Tibial nerve (tissue), 4 donors: ENCODE measurements around the gene KPNA2. TPM values are rescaled to one million over a fixed set of nuclear protein-coding genes. Genes with fewer than 3 reads are reported as not detected.
"Not testable (repeated sequence)": the region's sequence is repeated elsewhere in the genome, so short reads cannot be mapped to it uniquely, and the experiment has no call there.

ENCODE experiments used
- DNase-seq, 2 donors: peaks; one replicate each; pipeline ENCODE4 v3.0.0-alpha.2; 2019; ENCODE audit warnings: low spot score in 2 of 2
- H3K27ac ChIP-seq, 4 donors: fragments of 200-600 bp; sonication (generic) in 3 of 4; one replicate each; pipeline ENCODE4 v1.5.1; 2017 to 2019; ENCODE audit warnings: mild to moderate bottlenecking in 1 of 4
- H3K27me3 ChIP-seq, 2 donors: fragments of 200-600 bp; sonication (generic) in 1 of 2; one replicate each; pipeline versions ENCODE4 v1.5.1 to v1.6.0; 2017 to 2019
- H3K36me3 ChIP-seq, 3 donors: fragments of 200-600 bp; sonication (generic); one replicate each; pipeline ENCODE4 v1.5.1; 2018 to 2019
- H3K4me1 ChIP-seq, 4 donors: fragments of 200-600 bp; sonication (generic) in 3 of 4; one replicate each; pipeline ENCODE4 v1.5.1; 2017 to 2019
- H3K4me3 ChIP-seq, 4 donors: fragments of 200-600 bp; sonication (generic) in 3 of 4; one replicate each; pipeline ENCODE4 v1.5.1; 2017 to 2019; ENCODE audit warnings: mild to moderate bottlenecking in 1 of 4, moderate library complexity in 1 of 4
- H3K9me3 ChIP-seq, 4 donors: fragments of 200-600 bp; sonication (generic) in 3 of 4; one replicate each; pipeline ENCODE4 v1.5.1; 2017 to 2019
- CTCF ChIP-seq, 5 experiments: fragments of 200-600 bp in 3 of 5; fragments of 450-650 bp in 2 of 5; sonication (generic) in 3 of 5; IDR thresholded peaks; one replicate each; pipeline ENCODE4 v1.5.1; 2016 to 2019; ENCODE audit warnings: antibody characterized with exemption in 5 of 5, mild to moderate bottlenecking in 3 of 5, moderate library complexity in 2 of 5
- EP300 ChIP-seq, 2 donors: sonication (generic); formaldehyde crosslinking; IDR thresholded peaks; one replicate each; pipeline ENCODE4 v1.6.1; 2017; ENCODE audit warnings: antibody characterized with exemption in 2 of 2, mild to moderate bottlenecking in 1 of 2
- POLR2A ChIP-seq, 2 donors: fragments of 450-650 bp; IDR thresholded peaks; one replicate each; pipeline ENCODE4 v1.6.1; 2017; ENCODE audit warnings: antibody characterized with exemption in 2 of 2, mild to moderate bottlenecking in 2 of 2, moderate library complexity in 2 of 2
- WGBS, 2 donors: methylation state at CpG; one replicate each; pipeline ENCODE4 v1.1.5; 2018; 5-methylcytosine and 5-hydroxymethylcytosine counted together
- total RNA-seq, 4 donors: library from RNA; depleted of rRNA; stranded (reverse); fragments of >200 nt; gene quantifications; one replicate each; pipeline ENCODE4 v1.1.0, GENCODE V29; 2016

Gene KPNA2
- total RNA-seq, 4 donors from 2014 or later: 10.4 to 18.3 (median 16.4) TPM

GRCh38 chr17:68034452-68034776 lies 1.1 kb upstream of the KPNA2 start:
- H3K9me3 ChIP-seq: no peaks in the 10 kb centered on the region
- peak overlapping the region in 2 of 4 donors; percentile 26 to 35 for H3K4me3 ChIP-seq
- peaks cover 0 to 22% (median 6%) of the 10 kb centered on the region in 4 donors for H3K4me1 ChIP-seq
- H3K27ac ChIP-seq: peak overlapping the region in 2 of 4 donors; percentile 23 to 49
- WGBS, 2 donors: 30 to 31% methylated on average over 1 of the region's 1 CpG
- no peak for DNase-seq
- TF ChIP-seq EP300 (IDR thresholded peaks at IDR 0.05): no peak
- TF ChIP-seq CTCF (IDR thresholded peaks at IDR 0.05): no peak
- no peak for TF ChIP-seq POLR2A (IDR thresholded peaks at IDR 0.05)
- H3K27me3 ChIP-seq: no peaks in the 10 kb centered on the region
- H3K36me3 ChIP-seq: peaks cover 0 to 20% (median 0%) of the 10 kb centered on the region in 3 donors

GRCh38 chr17:68035131-68035522 lies 408 bp upstream of the KPNA2 start:
- H3K27ac ChIP-seq: peak overlapping the region in 2 of 4 donors; percentile 23 to 48
- DNase-seq: peak; percentile 80 to 83
- 2 to 3% methylated on average over 26 to 27 of the region's 27 CpGs for WGBS, 2 donors

GRCh38 chr17:68036304-68037147 lies 991 bp downstream of the KPNA2 start:
- Histone ChIP-seq H3K9me3 (no peaks in the 10 kb centered on the region), H3K27me3 (no peaks in the 10 kb centered on the region), H3K36me3 (peaks cover 2 to 40% (median 5%) of the 10 kb centered on the region in 3 donors), H3K4me3 (peak overlapping the region; percentile 86 to 96 (median 90)), H3K4me1 (peaks cover 0 to 22% (median 6%) of the 10 kb centered on the region in 4 donors), H3K27ac (peak overlapping the region in 3 of 4 donors; percentile 74 to 80 (median 77))
- DNase-seq: no peak
- no peak for TF ChIP-seq EP300 (IDR thresholded peaks at IDR 0.05)
- TF ChIP-seq POLR2A (IDR thresholded peaks at IDR 0.05): no peak
- TF ChIP-seq CTCF (IDR thresholded peaks at IDR 0.05): no peak
- 10 to 15% methylated on average over 11 of the region's 11 CpGs for WGBS, 2 donors

More at GRCh38 chr17:68035131-68035522, 408 bp upstream of the KPNA2 start:
- Histone ChIP-seq H3K9me3 (no peaks in the 10 kb centered on the region), H3K27me3 (no peaks in the 10 kb centered on the region), H3K4me1 (peaks cover 0 to 22% (median 6%) of the 10 kb centered on the region in 4 donors), H3K36me3 (peaks cover 0 to 26% (median 0%) of the 10 kb centered on the region in 3 donors), H3K4me3 (peak overlapping the region; percentile 10 to 93 (median 30))
- no peak for TF ChIP-seq CTCF (IDR thresholded peaks at IDR 0.05)
- no peak for TF ChIP-seq POLR2A (IDR thresholded peaks at IDR 0.05)
- no peak for TF ChIP-seq EP300 (IDR thresholded peaks at IDR 0.05)

GRCh38 chr17:68047153-68047846 lies 11.8 kb downstream of the KPNA2 start:
- no peaks in the 10 kb centered on the region for H3K27me3 ChIP-seq
- no peak for DNase-seq
- WGBS, 2 donors: 78 to 86% methylated on average over 9 of the region's 9 CpGs
- no peaks in the 10 kb centered on the region for H3K9me3 ChIP-seq
- no peak for TF ChIP-seq CTCF (IDR thresholded peaks at IDR 0.05)
- TF ChIP-seq POLR2A (IDR thresholded peaks at IDR 0.05): no peak
- no peak for TF ChIP-seq EP300 (IDR thresholded peaks at IDR 0.05)
- H3K36me3 ChIP-seq: peaks cover 0 to 49% (median 3%) of the 10 kb centered on the region in 3 donors
- peaks cover 0 to 3% (median 0%) of the 10 kb centered on the region in 4 donors for H3K4me1 ChIP-seq
- H3K27ac ChIP-seq: peak overlapping the region in 1 of 4 donors; percentile 17
- H3K4me3 ChIP-seq: no peak overlapping the region

- not testable (repeated sequence) for H3K4me3 ChIP-seq, H3K9me3 ChIP-seq, DNase-seq, H3K27me3 ChIP-seq, H3K4me1 ChIP-seq
- 64 to 71% methylated on average over 7 of the region's 7 CpGs for WGBS, 2 donors
- Histone ChIP-seq H3K27ac (peak overlapping the region in 1 of 4 donors; percentile 17), H3K36me3 (peaks cover 0 to 41% (median 1%) of the 10 kb centered on the region in 3 donors)
These were observed 12.5 kb downstream of the KPNA2 start for GRCh38 chr17:68047890-68048542.
